HG03558 (cell line): ENCODE results near the gene CELA3A.
"Not testable (repeated sequence)": the region's sequence is repeated elsewhere in the genome, so short reads cannot be mapped to it uniquely, and the experiment has no call there.

Source experiments
- ATAC-seq: cut with Tn5 transposase; IDR thresholded peaks from one replicate; pipeline ENCODE4 v1.9.1; 2021; ENCODE audit warnings: moderate number of reproducible peaks; ENCODE audit not compliant: unreplicated experiment; ENCODE audit errors: extremely low read depth

CELA3A gene, protein sequence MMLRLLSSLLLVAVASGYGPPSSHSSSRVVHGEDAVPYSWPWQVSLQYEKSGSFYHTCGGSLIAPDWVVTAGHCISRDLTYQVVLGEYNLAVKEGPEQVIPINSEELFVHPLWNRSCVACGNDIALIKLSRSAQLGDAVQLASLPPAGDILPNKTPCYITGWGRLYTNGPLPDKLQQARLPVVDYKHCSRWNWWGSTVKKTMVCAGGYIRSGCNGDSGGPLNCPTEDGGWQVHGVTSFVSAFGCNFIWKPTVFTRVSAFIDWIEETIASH

DNA sequence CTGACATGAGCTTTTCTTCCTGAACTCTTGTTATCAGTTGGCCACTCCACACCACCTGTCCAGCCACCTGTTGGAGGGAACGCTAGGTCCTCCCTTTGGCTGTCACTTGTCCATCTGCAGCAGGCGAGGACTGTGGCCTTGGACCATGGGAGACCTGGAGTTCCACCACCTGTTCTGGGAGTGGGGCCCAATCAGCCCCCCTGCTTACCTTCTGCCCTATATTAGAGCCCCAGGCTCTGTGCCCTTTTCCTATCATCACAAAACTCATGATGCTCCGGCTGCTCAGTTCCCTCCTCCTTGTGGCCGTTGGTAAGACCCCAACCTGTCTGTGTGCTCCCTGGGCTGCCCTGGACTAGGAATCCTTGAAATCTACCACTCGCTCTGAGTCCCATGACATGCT is at the start of gene CELA3A:
Gene CELA3A, plus strand, starts transcription at position 249 of the 400 bp plus-strand sequence. Its CDS starts 18 bp downstream, at position 267.
- no peak for ATAC-seq

DNA sequence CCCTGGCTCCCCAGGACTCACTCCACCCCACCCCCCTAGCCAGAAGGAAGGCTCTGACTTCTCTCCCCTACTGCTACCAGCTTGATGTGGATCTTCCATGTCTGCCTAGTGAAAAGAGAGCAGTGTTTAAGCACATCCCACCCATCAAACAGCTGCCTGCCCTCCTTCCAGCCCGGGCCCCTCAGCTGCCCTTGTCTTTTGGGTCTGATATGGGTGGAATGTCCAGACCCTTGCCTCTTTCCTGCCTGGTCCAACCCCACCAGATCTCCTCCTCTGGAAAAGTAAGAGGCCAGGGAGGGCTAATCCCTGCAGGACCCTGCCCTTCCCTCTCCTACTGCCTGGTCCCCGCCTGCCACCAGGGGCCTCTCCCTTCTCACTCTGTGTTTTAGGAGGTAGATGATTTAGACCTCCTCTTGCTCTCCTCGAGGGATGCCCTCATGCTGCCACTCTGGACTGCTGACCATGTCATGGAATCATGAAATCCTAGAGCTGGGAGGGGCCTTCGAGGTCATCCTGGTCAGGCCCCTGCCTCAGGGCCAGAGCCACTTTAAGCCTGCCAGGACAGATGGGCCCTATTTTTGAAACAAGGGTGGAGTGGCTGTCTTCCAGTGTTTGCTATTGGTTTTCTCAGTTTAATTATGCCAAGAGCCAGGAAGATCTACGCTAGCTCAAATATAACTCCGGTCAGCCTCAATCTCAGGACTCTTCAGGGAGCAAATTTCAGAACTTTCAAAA is 48.5 kb upstream of the CELA3A start:
- no peak for ATAC-seq

DNA sequence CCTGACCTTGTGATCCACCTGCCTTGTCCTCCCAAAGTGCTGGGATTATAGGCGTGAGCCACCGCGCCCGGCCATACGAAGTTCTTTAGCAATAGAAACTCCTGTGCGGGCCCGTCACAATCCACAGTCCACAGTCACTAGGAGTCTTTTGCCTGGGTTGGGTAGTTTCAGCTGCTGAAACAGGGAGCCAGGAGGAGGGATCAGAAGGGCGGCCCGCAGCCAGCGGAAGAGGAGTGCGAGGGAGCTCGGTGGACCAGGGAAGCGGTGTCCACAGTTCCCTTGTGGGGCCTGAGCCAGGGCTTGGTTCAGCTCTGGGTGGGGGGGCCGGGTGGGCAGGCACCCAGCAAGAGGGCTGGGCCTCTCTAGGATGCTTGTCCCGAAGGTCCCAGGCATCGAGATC is 46.4 kb upstream of the CELA3A start:
- ATAC-seq, result no peak

DNA sequence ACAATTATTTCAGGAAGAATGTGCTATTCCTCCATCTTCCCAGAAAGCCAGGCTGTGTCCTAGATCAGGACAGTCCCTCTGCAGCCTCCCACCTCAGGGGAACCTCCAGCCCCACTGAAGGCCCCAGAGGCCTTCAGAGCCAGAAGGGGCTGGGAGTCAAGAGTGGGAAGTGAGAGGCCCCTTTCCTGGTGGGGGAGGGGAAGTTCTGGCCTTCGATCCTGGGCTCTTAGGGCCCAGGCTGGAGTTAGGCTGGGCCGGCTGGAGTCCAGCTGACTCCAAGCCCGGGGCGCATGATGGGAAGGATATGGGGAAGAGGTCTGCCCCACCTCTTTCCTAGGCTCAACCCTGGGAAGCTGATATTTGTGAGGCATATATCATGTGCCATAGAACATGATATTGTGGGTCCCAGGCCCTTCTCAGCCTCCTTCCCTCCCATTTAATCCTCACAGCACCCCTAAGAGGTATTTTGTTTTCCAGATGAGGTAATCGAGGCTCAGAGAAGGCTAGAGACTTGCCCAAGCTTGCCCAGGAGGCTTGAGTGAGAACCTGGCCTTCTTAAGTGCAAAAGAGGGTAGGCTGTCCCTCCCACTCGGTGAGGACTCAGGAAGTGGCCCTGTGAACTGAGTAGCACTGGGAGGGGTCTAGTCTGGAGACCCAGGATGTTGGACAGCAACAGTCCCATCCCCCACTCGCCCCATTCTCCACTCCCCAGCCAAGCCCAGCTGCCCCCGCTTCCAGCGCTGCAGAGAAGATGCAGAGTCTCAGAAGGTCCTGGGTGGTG is 45.8 kb upstream of the CELA3A start:
- ATAC-seq, result no peak

DNA sequence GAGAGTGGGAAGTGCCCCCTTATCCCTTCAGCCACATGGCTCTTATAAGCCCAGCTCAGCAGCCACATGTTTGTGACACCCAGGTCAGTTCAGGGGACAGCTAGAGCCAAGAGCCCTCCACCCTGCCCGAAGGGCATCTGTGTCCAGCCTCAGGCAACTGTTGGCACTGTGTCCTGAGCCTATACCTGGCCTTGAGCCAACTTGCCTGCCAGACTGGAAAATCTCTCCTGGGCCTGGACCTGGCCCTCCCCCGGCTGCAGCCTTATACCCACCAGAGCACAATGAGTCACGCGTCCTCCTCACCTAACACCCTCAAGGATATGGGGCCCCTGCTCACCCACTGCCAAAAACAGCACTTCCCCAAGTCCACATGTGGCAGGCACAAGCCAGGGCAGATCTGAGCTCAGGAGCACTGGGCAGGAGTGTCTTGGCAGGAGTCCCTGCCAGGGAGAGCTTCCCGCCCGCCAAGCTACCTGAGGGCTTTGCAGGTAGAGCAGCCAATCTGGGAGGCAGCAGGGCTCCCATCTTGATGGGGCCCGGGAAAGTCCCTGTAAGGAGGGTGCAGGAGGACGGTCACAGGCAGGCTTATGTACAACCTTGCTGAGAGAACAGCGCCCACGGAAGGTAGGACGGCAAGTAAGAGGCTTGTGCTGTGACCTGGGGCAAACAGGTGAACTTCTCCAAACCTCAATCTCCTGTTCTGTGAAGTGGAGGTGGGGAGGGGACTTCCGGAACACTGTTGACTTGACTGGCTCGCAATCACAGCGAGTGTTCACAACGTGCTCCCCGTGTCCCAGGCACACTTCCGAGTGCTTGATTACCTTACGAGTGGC is 44.5 kb upstream of the CELA3A start:
- no peak for ATAC-seq

DNA sequence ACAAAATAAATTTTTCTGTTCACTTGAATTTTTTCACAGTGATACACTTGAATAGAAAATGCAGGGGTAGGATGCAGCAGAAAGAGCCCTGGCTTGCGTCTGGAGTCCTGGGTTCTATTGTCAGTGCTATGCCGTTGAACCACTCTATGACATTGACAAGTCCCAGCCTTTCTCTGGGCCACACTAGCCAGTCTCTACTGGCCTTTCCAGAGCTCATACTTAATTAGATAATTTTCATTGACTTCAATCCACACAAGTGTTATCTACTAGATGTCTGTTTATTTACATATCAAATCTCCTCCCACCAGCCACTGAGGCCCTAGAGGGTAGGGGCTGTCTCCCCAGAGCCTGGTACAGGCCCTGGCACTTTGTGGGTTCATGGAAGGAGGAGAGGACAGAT is 40.1 kb upstream of the CELA3A start:
- ATAC-seq, result no peak

DNA sequence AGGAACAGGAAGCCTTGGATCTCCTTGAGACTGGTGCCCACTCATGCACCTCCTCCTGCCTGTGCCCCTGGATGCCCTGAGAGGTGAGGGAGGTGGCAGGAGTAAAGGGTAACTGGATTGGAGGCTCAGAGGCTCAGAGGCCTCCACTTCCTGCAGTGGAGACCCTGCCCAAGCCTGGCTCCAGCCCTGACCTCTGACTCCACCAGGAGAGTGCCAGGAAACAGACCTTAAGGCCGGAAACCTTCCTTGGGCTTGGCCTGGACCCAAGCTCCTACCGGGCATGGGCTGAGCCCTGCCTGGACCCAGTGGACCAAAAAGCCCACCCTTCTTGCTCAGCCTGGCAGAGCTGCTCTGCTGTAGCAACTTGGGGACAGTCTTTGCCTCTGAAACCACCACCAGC is 39.7 kb upstream of the CELA3A start:
- ATAC-seq, result no peak

DNA sequence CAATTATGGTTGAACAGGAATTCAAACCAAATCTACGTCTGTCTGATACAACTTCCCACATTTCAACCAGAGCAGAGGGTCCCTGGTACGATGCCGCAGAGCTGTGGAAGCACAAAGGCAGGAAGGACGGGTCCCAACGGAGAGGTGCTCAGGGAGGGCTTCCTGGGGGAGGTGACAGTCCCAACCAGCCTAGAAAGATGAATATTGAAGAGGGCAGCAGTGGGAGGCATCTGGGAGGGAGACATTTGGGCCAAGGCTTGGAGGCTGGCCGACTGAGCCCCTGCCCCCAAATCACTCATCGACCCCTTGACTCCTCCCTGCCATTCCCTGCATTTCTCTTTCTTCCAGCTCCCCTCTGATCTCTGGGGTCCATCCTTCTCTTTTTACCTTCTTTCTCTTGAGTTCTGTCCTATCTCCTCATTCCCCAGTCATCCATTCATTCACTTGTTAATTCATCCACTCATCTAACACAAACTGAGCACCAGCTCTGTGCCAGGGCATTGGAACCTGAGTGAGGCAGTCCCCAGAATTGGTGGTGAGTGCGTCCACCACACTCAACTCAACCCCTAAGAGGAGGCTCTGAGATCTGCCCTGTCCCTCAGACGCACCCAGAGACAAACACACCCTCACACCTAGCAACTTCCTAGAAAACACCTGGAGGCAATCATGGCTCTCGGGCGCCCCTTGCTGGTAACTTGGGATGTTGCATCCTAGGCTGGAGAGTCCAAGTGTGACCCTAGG is 37.8 kb upstream of the CELA3A start:
- ATAC-seq, result no peak

DNA sequence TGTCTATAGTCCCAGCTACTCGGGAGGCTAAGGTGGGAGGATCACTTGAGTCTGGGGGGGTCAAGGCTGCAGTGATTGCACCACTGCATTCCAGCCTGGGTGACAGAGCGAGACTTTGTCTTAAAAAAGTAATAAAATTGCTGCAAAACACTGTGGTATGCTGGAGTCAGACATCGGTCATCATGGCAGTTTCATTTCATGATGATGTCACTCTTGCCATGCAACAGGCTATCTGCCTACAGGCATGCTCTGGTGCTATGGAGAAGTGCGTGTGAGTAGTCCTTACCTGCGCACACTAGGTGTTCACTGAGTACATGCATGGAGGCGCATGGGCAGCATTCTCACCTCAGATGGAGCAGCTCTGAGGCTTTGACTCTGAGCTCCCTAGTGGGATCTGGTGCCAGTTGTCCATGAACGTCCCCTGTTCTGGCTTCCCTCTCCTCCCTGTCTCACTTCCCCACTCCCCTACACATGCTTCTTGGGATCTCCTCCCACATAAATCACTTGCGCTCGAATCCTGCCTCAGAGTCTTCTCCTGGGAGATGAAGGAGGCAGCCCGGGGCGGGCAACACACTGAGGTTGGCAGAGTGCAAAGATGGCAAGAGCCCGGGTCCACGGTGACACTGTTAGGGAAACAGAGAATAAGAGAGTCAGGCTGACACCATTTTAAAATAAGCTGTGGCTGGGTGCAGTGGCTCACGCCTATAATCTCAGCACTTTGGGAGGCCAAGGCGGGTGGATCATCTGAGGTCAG is 35.0 kb upstream of the CELA3A start:
- ATAC-seq, result no peak

DNA sequence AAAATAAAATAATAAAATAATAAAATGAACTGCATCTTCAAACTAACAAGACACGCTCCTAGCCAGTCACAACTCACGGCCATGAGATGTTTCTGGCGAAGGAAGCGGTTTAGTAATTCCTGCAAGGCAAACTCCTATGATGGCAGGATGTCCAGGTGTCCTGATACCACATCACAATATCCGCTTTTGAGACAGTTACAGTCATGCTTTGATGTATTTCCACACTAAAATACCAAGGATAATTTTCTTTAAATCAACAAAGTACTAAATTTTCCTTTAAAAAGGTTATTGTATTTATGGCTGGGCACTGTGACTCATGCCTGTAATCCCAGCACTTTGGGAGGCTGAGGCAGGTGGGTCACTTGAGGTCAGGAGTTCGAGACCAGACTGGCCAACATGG is 34.2 kb upstream of the CELA3A start:
- not testable (repeated sequence) for ATAC-seq

DNA sequence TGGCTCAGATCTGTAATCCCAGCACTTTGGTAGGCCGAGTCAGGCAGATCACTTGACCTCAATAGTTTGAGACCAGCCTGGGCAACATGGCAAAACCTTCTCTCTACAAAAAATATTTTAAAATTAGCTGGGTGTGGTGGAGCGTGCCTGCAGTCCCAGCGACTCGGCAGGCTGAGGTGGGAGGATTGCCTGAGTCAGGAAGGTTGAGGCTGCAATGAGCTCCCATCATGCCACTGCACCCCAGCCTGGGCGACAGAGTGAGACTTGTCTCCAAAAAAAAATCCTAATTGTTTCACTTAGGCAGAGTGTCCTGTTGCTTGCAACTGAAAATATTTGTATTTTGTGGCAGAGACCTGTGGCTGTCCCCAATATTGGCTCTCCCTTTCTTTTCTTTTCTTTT is 32.4 kb upstream of the CELA3A start:
- ATAC-seq, result not testable (repeated sequence)

DNA sequence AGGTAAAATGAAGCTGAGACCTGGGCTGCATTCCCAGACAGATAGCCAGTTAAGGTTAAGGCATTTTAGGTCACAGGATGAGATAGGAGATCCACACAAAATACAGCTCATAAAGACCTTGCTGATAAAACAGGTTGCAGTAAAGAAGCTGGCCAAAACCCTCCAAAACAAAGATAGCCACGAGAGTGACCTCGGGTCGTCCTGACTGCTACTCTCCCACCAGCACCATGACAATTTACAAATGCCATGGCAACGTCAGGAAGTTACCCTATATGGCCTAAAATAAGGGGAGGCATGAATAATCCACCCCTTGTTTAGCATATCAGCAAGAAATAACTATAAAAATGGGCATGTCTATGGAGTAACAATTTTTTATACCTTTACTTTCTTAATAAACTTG is 30.9 kb upstream of the CELA3A start:
- not testable (repeated sequence) for ATAC-seq

DNA sequence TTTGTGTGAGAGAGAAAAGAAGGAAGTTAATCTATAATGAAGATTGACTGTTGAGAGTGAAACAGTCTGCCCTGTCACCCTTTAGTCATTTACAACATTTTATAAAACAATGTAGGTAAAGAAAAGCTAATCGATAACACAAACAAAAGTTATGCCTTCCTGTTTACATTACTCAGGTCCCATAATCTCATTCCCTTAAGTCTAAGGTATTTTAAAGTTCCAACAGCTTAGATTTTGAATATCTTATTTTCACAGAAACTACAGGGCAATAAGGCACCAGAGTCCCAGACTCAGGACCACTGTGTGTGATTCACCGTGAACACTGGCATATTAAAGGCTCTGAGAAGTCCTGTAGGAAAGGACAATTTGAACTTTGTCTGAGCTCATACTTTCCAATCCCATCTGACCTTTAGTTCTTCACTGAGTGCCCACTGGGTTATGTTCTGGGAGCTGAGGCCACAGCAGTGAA is 28.4 kb upstream of the CELA3A start:
- ATAC-seq, result not testable (repeated sequence)

DNA sequence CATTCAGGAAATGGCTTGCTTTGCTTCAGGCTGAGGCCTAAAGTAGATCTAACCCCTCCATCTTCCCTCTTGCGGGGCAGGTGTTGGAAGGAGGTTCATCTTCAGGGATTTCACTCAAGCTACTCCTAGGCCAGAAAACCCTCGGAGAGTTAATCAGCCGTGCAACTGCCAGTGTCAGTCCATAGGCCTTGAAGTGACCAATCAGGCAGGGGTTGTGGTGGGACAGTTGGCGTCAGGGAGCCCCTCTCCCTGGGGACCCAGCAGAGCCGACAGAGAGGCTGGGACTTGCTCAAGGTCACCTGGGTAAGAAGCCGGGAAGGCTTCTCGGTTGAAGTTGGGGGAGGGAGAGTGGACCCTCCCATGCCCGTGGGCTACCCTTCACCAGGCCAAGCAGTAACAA is 27.5 kb upstream of the CELA3A start:
- not testable (repeated sequence) for ATAC-seq

DNA sequence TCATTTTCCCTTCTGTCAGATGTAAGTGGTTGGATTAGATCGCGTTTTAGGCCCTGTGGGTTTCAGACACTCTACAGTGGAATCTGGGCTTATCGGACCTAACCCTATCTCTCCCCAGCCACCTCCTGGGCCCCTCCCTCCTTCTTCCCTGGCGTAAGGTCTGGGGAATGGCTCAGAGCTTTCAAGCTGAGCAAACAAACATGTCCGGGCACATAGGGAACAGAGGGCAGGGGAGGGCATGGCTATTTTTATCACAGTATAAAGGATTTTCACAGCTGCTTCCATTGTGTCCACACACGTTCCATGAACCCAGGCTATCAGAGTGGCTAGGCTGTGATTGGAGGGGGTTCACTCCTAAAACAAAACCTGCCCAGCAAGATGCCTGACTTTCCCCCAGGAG is 26.8 kb upstream of the CELA3A start:
- ATAC-seq, result not testable (repeated sequence)

DNA sequence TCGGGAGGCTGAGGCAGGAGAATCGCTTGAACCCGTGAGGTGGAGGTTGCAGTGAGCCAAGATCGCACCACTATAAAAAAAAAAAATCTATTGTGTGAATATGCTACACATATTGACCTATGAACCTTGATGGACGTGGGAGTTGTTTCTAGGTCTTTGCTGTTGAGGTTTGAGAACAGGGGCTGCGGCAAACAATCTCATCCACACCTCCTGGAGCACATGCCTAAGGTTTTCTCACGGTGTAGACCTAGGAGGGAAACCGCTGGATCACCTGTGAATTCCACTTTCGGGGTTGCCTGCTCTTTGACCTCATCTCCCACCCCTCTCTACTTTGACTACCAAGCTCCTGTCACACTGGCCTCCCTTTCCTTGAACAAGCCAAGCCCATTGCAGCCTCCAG is 26.2 kb upstream of the CELA3A start:
- ATAC-seq, result not testable (repeated sequence)

DNA sequence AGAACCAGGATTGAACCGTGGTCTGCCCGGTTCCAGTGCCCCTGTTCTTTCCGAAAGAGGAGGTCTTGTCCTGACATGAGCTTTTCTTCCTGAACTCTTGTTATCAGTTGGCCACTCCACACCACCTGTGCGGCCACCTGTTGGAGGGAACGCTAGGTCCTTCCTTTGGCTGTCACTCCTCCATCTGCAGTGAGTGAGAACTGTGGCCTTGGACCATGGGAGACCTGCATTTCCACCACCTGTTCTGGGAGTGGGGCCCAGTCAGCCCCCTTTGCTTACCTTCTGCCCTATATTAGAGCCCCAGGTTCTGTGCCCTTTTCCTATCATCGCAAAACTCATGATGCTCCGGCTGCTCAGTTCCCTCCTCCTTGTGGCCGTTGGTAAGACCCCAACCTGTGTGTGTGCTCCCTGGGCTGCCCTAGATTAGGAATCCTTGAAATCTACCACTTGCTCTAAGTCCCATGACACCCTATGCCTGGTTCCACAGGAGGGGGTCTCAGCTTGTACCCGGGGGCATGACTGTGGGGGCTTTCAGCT is 24.7 kb upstream of the CELA3A start, which contains the start of gene CELA3B:
Gene CELA3B, plus strand, starts transcription at position 320 of the 537 bp plus-strand sequence. Its CDS starts 18 bp downstream, at position 338.
- ATAC-seq, result not testable (repeated sequence)

DNA sequence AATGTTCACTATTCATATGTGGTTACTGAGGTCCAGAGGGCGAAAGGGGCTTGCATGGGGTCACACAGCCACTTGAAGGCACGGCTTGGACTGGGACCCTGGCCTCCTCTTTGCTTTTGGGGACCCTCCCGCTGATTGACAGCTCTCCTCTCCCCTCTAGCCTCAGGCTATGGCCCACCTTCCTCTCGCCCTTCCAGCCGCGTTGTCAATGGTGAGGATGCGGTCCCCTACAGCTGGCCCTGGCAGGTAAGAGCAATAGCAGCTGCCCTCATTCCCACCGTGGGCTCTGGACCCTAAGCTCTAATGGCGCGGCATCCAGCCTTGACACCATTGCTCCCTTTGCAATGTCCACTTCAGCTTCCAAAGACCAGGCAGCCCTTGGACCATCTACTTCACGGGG is 23.2 kb upstream of the CELA3A start:
- ATAC-seq, result not testable (repeated sequence)
